ENCODE data around the gene TTC31. TPM values are rescaled to one million over a fixed set of nuclear protein-coding genes. Genes with fewer than 3 reads are reported as not detected.

Gene TTC31
- total RNA-seq, 1 experiment from 2014 or later, result 38.3 TPM

DNA sequence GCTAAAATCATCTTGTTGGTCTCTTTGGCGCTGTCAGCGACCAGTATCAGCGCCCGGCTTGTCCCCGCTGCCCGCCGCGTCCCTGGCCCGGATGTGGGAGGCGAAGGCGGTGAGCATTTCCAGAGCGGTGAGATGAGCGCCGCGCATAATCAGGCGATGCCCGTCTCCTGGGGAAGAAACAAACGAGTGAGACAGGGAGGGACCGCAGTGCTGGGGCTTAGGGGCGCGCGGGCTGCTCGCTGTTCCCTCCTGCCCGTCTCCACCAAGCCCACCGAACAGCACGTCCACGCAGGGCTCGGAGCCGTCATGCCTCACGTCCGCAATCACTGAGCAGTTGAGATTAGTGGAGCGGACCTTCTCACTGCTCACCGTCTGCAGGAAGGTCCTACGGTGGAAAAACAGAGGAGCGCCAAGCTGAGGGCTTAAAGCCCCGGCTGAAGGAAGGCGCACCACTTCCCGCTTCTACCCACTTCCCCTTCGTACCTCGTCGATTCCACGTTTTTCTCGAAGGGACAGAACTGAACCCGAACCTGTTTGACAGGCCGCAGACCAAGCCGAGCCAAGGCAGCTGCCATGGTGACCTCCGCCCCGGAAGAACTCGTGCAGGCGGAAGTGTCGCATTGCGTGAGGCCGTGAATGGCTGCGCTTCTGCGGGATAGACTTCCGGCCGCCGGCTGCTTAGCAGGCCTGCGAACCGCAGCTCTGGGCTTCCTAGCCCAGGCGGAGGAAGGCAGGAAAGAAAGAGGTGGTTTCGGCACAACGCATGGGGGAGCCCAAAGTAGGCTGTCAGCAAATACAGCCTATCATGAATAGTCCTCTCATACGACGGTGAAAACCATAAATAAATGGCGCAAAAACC lies 10.6 kb upstream of the TTC31 start, which contains the start of gene MRPL53 (continued):
- TF ChIP-seq ZBTB43 (CRISPR knock-in tag; IDR thresholded peaks at IDR 0.05) (no peak), RELA (CRISPR knock-in tag; IDR thresholded peaks at IDR 0.05; ENCODE audit: borderline replicate concordance) (peak; percentile 61; the same call in 1 of the 2 replicates), FOXK1 (CRISPR knock-in tag; IDR thresholded peaks at IDR 0.05) (peak; percentile 84; the same call in 1 of the 2 replicates), ZNF416 (CRISPR knock-in tag; IDR thresholded peaks at IDR 0.05) (no peak), NR3C1 (CRISPR knock-in tag; conservative IDR thresholded peaks at IDR 0.05; ENCODE audit: low read depth) (no peak), ZNF263 (CRISPR knock-in tag; IDR thresholded peaks at IDR 0.05; ENCODE audit: low read depth) (no peak), ZNF232 (CRISPR knock-in tag; IDR thresholded peaks at IDR 0.05) (peak; percentile 42; the same call in 1 of the 2 replicates), OVOL2 (CRISPR knock-in tag; IDR thresholded peaks at IDR 0.05; ENCODE audit: borderline replicate concordance) (no peak), NR1H2 (CRISPR knock-in tag; IDR thresholded peaks at IDR 0.05) (0 out of 2 replicates have a peak, but pooled peaks have one; percentile 39), ZNF317 (CRISPR knock-in tag; IDR thresholded peaks at IDR 0.05; ENCODE audit: borderline replicate concordance, low read depth) (no peak), IRF2 (CRISPR knock-in tag; IDR thresholded peaks at IDR 0.05; ENCODE audit: borderline replicate concordance, low read depth) (no peak), MAX (CRISPR knock-in tag; IDR thresholded peaks at IDR 0.05) (peak; percentile 46; the same call in 1 of the 2 replicates), E2F4 (CRISPR knock-in tag; IDR thresholded peaks at IDR 0.05; ENCODE audit: borderline replicate concordance, low read depth) (no peak), ZMAT4 (CRISPR knock-in tag; IDR thresholded peaks at IDR 0.05) (peak; percentile 87), EMX1 (CRISPR knock-in tag; IDR thresholded peaks at IDR 0.05) (no peak), CREB1 (CRISPR knock-in tag; IDR thresholded peaks at IDR 0.05) (peak; percentile 80), ERG (CRISPR knock-in tag; IDR thresholded peaks at IDR 0.05) (0 out of 2 replicates have a peak, but pooled peaks have one; percentile 15), ZNF512 (CRISPR knock-in tag; IDR thresholded peaks at IDR 0.05; ENCODE audit: borderline replicate concordance) (no peak), JAZF1 (CRISPR knock-in tag; IDR thresholded peaks at IDR 0.05) (no peak), ZNF121 (CRISPR knock-in tag; IDR thresholded peaks at IDR 0.05) (no peak), ZNF423 (CRISPR knock-in tag; IDR thresholded peaks at IDR 0.05) (no peak)
- TF ChIP-seq, protein P1, sequence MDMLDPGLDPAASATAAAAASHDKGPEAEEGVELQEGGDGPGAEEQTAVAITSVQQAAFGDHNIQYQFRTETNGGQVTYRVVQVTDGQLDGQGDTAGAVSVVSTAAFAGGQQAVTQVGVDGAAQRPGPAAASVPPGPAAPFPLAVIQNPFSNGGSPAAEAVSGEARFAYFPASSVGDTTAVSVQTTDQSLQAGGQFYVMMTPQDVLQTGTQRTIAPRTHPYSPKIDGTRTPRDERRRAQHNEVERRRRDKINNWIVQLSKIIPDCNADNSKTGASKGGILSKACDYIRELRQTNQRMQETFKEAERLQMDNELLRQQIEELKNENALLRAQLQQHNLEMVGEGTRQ (CRISPR knock-in tag; IDR thresholded peaks at IDR 0.05), result no peak
- TF ChIP-seq, protein P2, sequence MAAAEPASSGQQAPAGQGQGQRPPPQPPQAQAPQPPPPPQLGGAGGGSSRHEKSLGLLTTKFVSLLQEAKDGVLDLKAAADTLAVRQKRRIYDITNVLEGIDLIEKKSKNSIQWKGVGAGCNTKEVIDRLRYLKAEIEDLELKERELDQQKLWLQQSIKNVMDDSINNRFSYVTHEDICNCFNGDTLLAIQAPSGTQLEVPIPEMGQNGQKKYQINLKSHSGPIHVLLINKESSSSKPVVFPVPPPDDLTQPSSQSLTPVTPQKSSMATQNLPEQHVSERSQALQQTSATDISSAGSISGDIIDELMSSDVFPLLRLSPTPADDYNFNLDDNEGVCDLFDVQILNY (CRISPR knock-in tag; IDR thresholded peaks at IDR 0.05), result peak; percentile 57; the same call in 1 of the 2 replicates
- TF ChIP-seq, protein P3, sequence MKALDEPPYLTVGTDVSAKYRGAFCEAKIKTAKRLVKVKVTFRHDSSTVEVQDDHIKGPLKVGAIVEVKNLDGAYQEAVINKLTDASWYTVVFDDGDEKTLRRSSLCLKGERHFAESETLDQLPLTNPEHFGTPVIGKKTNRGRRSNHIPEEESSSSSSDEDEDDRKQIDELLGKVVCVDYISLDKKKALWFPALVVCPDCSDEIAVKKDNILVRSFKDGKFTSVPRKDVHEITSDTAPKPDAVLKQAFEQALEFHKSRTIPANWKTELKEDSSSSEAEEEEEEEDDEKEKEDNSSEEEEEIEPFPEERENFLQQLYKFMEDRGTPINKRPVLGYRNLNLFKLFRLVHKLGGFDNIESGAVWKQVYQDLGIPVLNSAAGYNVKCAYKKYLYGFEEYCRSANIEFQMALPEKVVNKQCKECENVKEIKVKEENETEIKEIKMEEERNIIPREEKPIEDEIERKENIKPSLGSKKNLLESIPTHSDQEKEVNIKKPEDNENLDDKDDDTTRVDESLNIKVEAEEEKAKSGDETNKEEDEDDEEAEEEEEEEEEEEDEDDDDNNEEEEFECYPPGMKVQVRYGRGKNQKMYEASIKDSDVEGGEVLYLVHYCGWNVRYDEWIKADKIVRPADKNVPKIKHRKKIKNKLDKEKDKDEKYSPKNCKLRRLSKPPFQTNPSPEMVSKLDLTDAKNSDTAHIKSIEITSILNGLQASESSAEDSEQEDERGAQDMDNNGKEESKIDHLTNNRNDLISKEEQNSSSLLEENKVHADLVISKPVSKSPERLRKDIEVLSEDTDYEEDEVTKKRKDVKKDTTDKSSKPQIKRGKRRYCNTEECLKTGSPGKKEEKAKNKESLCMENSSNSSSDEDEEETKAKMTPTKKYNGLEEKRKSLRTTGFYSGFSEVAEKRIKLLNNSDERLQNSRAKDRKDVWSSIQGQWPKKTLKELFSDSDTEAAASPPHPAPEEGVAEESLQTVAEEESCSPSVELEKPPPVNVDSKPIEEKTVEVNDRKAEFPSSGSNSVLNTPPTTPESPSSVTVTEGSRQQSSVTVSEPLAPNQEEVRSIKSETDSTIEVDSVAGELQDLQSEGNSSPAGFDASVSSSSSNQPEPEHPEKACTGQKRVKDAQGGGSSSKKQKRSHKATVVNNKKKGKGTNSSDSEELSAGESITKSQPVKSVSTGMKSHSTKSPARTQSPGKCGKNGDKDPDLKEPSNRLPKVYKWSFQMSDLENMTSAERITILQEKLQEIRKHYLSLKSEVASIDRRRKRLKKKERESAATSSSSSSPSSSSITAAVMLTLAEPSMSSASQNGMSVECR (CRISPR knock-in tag; IDR thresholded peaks at IDR 0.05; ENCODE audit: borderline replicate concordance), result peak; percentile 72; the same call in 1 of the 2 replicates
